Upper lobe of left lung (tissue), 6 donors: ENCODE measurements around the gene TGM4. TPM values are rescaled to one million over a fixed set of nuclear protein-coding genes. Genes with fewer than 3 reads are reported as not detected.

ENCODE experiments used
- ATAC-seq, 2 donors: fragments of 200-7000 bp; cut with Tn5 transposase; one replicate each; pipeline ENCODE4 v1.9.1; 2022; ENCODE audit warnings: mild to moderate bottlenecking in 2 of 2, moderate library complexity in 2 of 2; ENCODE audit not compliant: low FRiP score in 2 of 2
- DNase-seq, 2 donors: peaks; one replicate each; pipeline ENCODE4 v3.0.0-alpha.2; 2019 to 2020
- H3K27ac ChIP-seq, 4 donors: fragments of 200-600 bp; sonication (generic); one replicate each; pipeline ENCODE4 v1.5.1; 2016 to 2019
- H3K27me3 ChIP-seq, 4 donors: fragments of 200-600 bp; sonication (generic); one replicate each; pipeline ENCODE4 v1.5.1; 2017 to 2019
- H3K36me3 ChIP-seq, 4 donors: fragments of 200-600 bp; sonication (generic); one replicate each; pipeline ENCODE4 v1.5.1; 2016 to 2019
- H3K4me1 ChIP-seq, 4 donors: fragments of 200-600 bp; sonication (generic); one replicate each; pipeline ENCODE4 v1.5.1; 2018 to 2019
- H3K4me3 ChIP-seq, 4 donors: fragments of 200-600 bp; sonication (generic); one replicate each; pipeline ENCODE4 v1.5.1; 2017 to 2019; ENCODE audit warnings: mild to moderate bottlenecking in 2 of 4, moderate library complexity in 1 of 4
- H3K9me3 ChIP-seq, 4 donors: fragments of 200-600 bp; sonication (generic); one replicate each; pipeline ENCODE4 v1.5.1; 2018 to 2019
- EP300 ChIP-seq, 4 donors: sonication (generic); formaldehyde crosslinking; IDR thresholded peaks; one replicate each; pipeline ENCODE4 v1.5.1; 2017; ENCODE audit warnings: antibody characterized with exemption in 4 of 4, control low read depth in 2 of 4
- POLR2A ChIP-seq, 4 donors: fragments of 450-650 bp; IDR thresholded peaks; one replicate each; pipeline ENCODE4 v1.5.1; 2016 to 2017; ENCODE audit warnings: antibody characterized with exemption in 4 of 4, mild to moderate bottlenecking in 2 of 4
- POLR2AphosphoS5 ChIP-seq, 2 donors: sonication (generic); formaldehyde crosslinking; IDR thresholded peaks; one replicate each; pipeline ENCODE4 v1.5.1; 2017; ENCODE audit warnings: antibody characterized with exemption in 2 of 2
- WGBS, 2 donors: methylation state at CpG; one replicate each; pipeline ENCODE4 v1.1.5; 2017 to 2018; 5-methylcytosine and 5-hydroxymethylcytosine counted together
- total RNA-seq, 6 donors: library from RNA; depleted of rRNA in 4 of 6; stranded (reverse); fragments of >200 nt in 4 of 6; gene quantifications; one replicate each; pipeline versions ENCODE4 v1.1.0 to v1.2.1, GENCODE V29; 2016 to 2021
- TF ChIP-seq, protein P1 (sequence below), 6 experiments: fragments of 450-650 bp in 4 of 6; fragments of 200-600 bp in 2 of 6; sonication (generic) in 2 of 6; IDR thresholded peaks; one replicate each; pipeline ENCODE4 v1.5.1; 2016 to 2019; ENCODE audit warnings: antibody characterized with exemption in 6 of 6
- donor health status: DM: no; HTN: no; CAD: no; lungs with moderate emphysema.
- donor health status: DM: no; HTN: yes; CAD: no; lungs with severe emphysema.

TGM4 gene
- total RNA-seq, 6 donors from 2014 or later: not detected

DNA sequence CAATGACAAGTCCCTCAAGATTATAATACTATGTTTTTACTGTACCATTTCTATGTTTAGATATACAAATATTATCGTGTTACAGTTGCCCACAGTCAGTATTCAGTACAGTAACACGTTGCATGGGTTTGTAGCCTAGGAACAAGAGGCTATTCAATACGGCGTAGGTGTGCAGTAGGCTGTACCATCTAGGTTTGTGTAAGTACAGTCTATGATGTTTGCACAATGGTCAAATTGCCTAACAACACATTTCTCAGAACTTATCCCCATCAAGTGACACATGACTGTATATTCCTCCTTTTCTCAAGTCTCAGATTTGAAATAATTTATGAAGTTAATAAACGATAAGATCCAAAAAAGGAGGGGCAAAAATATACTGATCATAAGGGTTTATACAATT lies 79.9 kb downstream of the TGM4 start:
- 51 to 63% methylated on average over 5 of the region's 5 CpGs for WGBS, 2 donors
- Histone ChIP-seq H3K36me3 (peaks cover 0 to 35% (median 10%) of the 10 kb centered on the region in 4 donors), H3K4me1 (peaks cover 22 to 36% (median 27%) of the 10 kb centered on the region in 4 donors)

DNA sequence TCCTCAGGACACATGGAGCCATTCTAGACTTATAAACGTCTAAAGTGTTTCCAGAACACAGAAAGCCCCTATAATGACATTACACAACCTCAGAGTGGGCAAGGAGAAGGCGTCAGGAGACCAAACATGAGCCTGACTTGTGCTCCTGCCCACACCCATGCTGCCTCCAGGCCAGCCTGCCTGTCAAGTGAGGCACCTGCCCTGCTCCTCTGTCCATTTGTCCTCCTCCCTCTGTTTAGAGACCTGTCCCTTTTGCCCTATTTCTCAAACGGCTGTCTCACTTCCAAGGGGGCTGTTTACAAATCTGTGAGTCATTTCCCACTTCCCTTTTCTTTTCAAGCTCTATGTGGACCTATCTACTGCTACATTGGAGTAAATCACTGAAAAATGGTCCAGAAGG lies 80.6 kb downstream of the TGM4 start:
- no peaks in the 10 kb centered on the region for H3K27me3 ChIP-seq
- H3K9me3 ChIP-seq: no peaks in the 10 kb centered on the region
- peaks cover 22 to 36% (median 29%) of the 10 kb centered on the region in 4 donors for H3K4me1 ChIP-seq
- no peak overlapping the region for H3K4me3 ChIP-seq
- DNase-seq (peak in 1 of 2 donors; percentile 72), ATAC-seq (peak; percentile 51 to 64)
- peak overlapping the region; percentile 55 to 83 (median 68) for H3K27ac ChIP-seq
- H3K36me3 ChIP-seq: peaks cover 0 to 35% (median 10%) of the 10 kb centered on the region in 4 donors
- TF ChIP-seq POLR2A (IDR thresholded peaks at IDR 0.05): no peak
- TF ChIP-seq EP300 (IDR thresholded peaks at IDR 0.05): peak in 1 of 4 donors; percentile 1
- TF ChIP-seq, protein P1, sequence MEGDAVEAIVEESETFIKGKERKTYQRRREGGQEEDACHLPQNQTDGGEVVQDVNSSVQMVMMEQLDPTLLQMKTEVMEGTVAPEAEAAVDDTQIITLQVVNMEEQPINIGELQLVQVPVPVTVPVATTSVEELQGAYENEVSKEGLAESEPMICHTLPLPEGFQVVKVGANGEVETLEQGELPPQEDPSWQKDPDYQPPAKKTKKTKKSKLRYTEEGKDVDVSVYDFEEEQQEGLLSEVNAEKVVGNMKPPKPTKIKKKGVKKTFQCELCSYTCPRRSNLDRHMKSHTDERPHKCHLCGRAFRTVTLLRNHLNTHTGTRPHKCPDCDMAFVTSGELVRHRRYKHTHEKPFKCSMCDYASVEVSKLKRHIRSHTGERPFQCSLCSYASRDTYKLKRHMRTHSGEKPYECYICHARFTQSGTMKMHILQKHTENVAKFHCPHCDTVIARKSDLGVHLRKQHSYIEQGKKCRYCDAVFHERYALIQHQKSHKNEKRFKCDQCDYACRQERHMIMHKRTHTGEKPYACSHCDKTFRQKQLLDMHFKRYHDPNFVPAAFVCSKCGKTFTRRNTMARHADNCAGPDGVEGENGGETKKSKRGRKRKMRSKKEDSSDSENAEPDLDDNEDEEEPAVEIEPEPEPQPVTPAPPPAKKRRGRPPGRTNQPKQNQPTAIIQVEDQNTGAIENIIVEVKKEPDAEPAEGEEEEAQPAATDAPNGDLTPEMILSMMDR (IDR thresholded peaks at IDR 0.05): no peak
- TF ChIP-seq POLR2AphosphoS5 (IDR thresholded peaks at IDR 0.05): no peak
- 17 to 33% methylated on average over 3 of the region's 3 CpGs for WGBS, 2 donors

More for the DNA sequence above, 79.9 kb downstream of the TGM4 start:
- TF ChIP-seq POLR2A (IDR thresholded peaks at IDR 0.05) (no peak), EP300 (IDR thresholded peaks at IDR 0.05) (peak in 2 of 4 donors; percentile 38 to 78), POLR2AphosphoS5 (IDR thresholded peaks at IDR 0.05) (peak in 1 of 2 donors; percentile 31)
- H3K27ac ChIP-seq: peak overlapping the region in 3 of 4 donors; percentile 55 to 83 (median 79)
- no peaks in the 10 kb centered on the region for H3K27me3 ChIP-seq
- DNase-seq (peak in 1 of 2 donors; percentile 39), ATAC-seq (peak; percentile 60)
- H3K9me3 ChIP-seq: no peaks in the 10 kb centered on the region
- no peak overlapping the region for H3K4me3 ChIP-seq

DNA sequence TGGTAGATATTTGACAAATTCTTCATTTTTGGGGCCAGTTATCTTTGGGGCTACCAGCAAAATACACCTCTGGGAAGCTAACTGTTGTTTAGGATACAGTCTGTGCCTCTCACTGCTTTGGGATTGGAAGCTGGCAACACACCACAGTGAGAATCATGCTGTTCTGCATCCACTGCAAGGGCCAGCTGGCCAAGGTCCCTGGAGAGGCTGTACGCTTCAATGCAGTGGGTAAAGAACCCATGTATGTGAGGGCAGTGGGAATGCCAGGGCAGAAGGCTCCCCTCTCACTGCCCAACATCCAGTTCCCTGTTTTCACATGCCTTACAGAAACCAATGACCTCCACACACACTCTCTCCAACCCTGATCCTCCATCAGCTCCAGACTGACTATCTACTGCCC lies 81.5 kb downstream of the TGM4 start:
- no peaks in the 10 kb centered on the region for H3K9me3 ChIP-seq
- H3K27me3 ChIP-seq: no peaks in the 10 kb centered on the region
- 83 to 100% methylated on average over 1 of the region's 1 CpG for WGBS, 2 donors
- peaks cover 22 to 41% (median 31%) of the 10 kb centered on the region in 4 donors for H3K4me1 ChIP-seq
- H3K27ac ChIP-seq: no peak overlapping the region
- no peak for DNase-seq
- no peak overlapping the region for H3K4me3 ChIP-seq
- TF ChIP-seq, protein P1 (IDR thresholded peaks at IDR 0.05): no peak
- TF ChIP-seq EP300 (IDR thresholded peaks at IDR 0.05) (no peak), POLR2A (IDR thresholded peaks at IDR 0.05) (no peak), POLR2AphosphoS5 (IDR thresholded peaks at IDR 0.05) (no peak)
- no peak for ATAC-seq
- H3K36me3 ChIP-seq: peaks cover 0 to 33% (median 10%) of the 10 kb centered on the region in 4 donors

DNA sequence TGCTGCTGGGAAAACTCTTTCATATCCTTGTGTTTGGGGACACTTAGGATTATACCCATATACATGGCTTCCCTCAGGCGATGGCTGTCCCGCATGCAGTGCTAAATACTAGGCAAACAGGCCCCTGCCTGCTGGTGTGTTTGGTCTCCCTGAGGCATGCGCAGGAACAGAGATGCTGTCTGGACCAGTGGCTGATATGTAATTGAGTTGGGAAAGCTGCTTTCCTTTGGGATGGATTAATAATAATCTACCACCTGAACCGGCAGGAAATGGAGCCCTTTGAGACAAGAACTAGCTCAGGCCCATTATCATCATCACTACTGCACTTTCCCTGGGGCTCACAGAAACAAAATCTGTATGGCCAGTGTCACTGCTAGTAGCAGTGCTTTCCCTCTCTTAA lies 83.6 kb downstream of the TGM4 start:
- no peak for DNase-seq
- WGBS, 2 donors: 81 to 87% methylated on average over 4 of the region's 4 CpGs
- Histone ChIP-seq H3K27ac (no peak overlapping the region), H3K4me1 (peaks cover 33 to 50% (median 43%) of the 10 kb centered on the region in 4 donors), H3K9me3 (no peaks in the 10 kb centered on the region), H3K4me3 (no peak overlapping the region), H3K27me3 (no peaks in the 10 kb centered on the region), H3K36me3 (peaks cover 0 to 32% (median 10%) of the 10 kb centered on the region in 4 donors)
- TF ChIP-seq, protein P1 (IDR thresholded peaks at IDR 0.05): no peak
- no peak for TF ChIP-seq POLR2A (IDR thresholded peaks at IDR 0.05)
- TF ChIP-seq POLR2AphosphoS5 (IDR thresholded peaks at IDR 0.05): no peak
- TF ChIP-seq EP300 (IDR thresholded peaks at IDR 0.05): no peak
- ATAC-seq: no peak

DNA sequence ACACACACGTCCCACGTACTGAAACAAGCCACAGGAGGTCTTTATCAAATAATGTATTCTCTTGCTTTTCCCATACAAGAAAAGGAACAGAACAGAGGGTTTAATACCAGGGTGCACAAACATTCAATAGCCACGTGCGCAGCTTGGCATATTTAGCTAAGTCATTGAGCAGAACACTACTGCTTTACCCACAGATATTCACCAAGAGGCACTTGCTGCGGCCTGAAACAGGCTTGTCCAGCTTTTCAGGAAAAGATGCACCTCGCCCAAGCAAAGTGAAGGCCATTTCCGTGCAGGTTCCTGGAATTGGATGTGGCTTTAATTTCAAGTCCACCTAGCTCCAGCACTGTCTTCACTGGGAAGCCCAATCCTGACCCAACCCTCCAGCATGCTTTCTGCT lies 84.0 kb downstream of the TGM4 start:
- Histone ChIP-seq H3K4me1 (peaks cover 34 to 52% (median 44%) of the 10 kb centered on the region in 4 donors), H3K4me3 (no peak overlapping the region), H3K27me3 (no peaks in the 10 kb centered on the region), H3K9me3 (no peaks in the 10 kb centered on the region), H3K36me3 (peaks cover 0 to 32% (median 10%) of the 10 kb centered on the region in 4 donors), H3K27ac (no peak overlapping the region)
- DNase-seq: peak in 1 of 2 donors; percentile 69
- WGBS, 2 donors: 66 to 75% methylated on average over 7 of the region's 7 CpGs
- ATAC-seq: no peak
- TF ChIP-seq, protein P1 (IDR thresholded peaks at IDR 0.05): no peak
- no peak for TF ChIP-seq POLR2A (IDR thresholded peaks at IDR 0.05)
- TF ChIP-seq EP300 (IDR thresholded peaks at IDR 0.05): no peak
- no peak for TF ChIP-seq POLR2AphosphoS5 (IDR thresholded peaks at IDR 0.05)
